Dedifferentiated amniotic fluid mesenchymal stem cell (primary cell): ENCODE results near the gene CAV1.

Experiments used
- DNase-seq: peaks from one replicate; pipeline ENCODE4 v3.0.0-alpha.2; 2016; ENCODE audit errors: extremely low spot score

The CAV1 gene

DNA sequence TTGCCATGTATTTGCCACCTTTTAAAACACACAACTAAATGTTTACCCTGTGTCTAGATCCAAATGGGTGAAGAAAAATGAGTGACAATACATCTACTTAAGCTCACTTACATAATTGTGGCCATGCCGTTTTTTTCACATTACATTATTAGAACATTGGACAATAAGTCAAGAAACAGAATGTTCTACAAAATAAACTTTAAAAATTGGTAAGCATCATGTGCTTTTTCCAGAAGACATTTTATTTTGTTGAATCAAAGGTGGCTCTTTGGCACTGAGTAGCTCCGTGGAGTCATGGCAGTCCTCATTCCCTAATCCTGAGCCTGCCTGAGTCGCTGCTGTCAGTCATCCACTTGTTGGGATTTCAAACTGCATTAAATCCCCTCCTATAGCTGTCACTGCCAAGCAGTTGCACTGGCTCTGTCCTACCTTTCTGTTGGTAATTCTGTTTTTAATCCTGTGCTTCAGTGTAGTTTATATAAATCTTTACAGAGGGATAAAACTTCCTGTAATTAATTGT lies 32.3 kb downstream of the CAV1 start:
- DNase-seq, result no peak

DNA sequence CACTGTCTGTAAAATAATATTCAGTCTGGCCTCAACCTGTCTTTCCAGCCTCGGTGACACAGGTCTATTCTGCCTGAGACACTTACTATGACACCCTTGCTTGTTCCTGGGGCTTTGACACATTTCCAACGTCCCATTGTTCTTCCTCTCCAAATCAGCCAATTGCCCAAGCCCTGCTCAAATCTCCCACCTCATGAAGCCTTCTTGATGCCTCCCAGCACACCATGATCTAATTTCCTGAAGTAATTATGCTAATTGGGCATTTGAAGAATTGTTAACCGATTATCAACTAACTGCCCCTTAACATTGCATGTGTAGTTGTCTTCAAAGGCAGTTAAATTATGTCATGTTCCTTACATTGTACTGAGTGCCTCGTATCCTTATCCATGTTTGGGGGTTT lies 33.1 kb downstream of the CAV1 start:
- no peak for DNase-seq

GRCh38 chr7:116560021-116560970 lies 35.5 kb downstream of the CAV1 start:
- no peak for DNase-seq

- no peak for DNase-seq
Observed at GRCh38 chr7:116561697-116562483, 37.1 kb downstream of the CAV1 start.

- DNase-seq, result no peak
Observed at GRCh38 chr7:116562529-116563121, 37.8 kb downstream of the CAV1 start.

DNA sequence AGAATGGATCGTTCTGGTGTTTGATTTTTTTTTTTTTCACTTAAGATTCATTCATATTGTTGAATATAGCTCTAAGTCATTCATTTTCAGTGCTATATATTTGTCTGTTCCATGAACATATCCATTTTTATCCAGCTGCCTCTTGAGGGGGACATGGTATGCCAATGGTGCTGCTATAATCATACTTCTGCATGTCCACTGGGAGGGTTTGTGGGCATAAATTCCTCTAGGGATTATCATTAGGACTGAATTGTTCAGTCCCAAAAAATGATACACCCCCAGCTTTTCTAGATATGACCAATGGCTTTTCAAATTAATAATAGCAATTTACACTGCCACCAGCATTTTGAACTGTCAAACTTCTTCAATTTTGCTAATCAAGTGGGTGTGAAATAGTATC lies 41.1 kb downstream of the CAV1 start:
- no peak for DNase-seq

DNA sequence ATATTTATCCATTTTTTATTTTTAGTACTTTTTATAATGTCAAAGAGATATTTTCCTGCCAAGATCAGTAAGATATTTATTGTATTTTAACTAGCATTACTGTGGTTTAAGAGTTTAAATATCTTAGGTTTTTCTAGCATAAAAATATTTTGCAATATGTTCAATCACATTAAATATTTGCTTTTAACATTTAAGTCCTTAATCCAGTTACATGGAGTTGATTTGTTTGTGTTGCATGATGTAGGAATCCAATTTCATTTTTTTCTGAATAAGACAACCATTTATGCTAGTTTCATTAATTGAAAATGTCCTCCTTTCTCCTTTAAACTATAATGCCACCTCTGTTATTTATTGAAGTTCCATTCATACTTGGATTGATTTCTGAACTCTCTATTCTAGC lies 41.8 kb downstream of the CAV1 start:
- DNase-seq, result no peak

DNA sequence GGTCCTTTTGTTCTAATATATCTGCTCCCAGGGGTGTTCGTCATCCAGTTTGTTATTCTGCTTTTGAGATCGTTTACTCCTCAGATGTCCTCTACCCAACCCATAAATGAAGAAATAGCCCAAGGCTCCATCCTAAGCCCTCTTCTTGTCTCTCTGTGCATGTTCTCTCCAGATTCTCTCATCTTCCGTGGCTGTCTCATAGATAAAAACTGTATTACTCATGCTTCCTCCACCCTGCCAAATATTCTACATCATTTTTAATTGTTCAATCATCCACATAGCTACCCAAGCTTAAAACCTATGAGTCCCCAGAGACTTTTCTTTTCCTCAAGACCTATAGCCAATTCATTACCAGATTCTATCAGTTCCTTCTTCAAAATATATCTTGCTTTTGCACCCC lies 44.9 kb downstream of the CAV1 start:
- DNase-seq, result peak; percentile 69

GRCh38 chr7:116570306-116570705 lies 45.5 kb downstream of the CAV1 start:
- no peak for DNase-seq

DNA sequence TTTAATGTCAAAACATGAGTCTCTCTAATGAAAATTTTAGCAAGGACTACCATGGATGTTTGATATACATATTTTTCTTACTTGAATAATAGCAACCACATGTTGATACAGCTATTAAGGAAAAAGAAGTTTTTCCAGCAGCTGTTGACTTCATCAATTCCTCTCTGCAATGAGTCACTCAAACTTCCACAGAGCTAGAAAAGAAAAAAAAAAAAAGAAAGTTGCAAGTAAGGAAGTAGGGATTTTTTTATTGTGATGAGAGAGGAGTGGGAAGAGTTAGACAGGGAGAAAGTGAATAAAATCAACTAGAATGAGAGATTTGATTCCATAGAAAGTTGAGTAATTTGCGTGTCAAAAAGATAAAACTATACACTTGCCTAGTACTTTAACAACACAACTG lies 46.2 kb downstream of the CAV1 start:
- peak; percentile 85 for DNase-seq

GRCh38 chr7:116571552-116571951 lies 46.7 kb downstream of the CAV1 start:
- DNase-seq, result no peak

DNA sequence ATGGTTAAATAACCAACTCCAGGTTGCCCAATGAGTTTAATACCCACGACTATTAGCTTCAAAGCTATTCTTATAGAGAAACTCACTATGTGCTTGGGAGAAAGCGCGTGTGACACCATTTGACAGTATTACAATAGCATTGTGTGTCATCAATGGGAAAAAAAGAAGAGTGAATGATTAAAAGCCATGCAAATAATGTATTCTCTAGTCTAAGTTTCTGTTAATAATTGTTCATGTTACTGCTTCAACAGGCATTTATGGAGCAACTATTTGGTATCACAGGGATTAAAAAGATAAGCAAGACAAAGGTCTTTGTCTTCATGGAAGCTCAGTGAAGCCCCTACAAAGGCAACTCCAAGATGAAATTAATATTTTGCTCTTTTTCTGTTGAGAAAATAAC lies 47.2 kb downstream of the CAV1 start:
- no peak for DNase-seq

GRCh38 chr7:116573541-116573940 lies 48.7 kb downstream of the CAV1 start:
- DNase-seq, result no peak

DNA sequence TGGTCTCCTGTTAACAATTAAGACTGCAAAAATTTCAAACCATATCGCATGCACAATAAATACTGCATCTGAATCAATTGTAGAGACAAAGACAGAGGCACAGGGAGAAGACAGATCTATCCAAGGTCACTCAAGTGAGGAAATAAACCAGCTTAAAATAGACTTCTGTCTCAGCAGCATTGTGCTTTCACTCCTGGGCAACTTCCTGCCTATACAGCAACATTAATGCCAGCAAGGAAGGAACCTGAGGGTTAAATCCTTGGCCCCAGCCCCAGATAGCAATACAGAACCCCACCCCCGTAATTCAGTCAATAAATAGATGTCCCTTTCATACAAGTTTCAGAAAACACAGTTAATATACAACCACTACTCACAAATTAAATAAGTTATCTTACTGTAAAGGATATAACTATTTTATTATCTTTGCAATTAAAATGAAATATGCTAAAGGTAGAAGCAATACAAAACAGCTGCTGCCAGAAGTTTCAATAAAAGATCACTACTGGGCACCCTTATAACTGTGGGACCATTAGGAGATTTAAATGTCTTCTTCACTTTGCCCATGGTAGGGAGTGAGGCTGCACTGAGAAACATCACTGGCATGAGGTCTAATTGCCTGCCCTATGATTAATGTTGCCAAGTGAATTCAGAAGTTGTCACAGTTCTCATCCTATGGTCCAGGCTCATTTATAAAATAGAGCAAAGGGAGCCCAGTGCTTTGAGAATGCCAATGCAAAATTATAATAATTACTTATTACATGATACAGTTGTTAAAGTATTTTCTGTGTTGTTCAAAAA lies 49.4 kb downstream of the CAV1 start:
- DNase-seq, result no peak

DNA sequence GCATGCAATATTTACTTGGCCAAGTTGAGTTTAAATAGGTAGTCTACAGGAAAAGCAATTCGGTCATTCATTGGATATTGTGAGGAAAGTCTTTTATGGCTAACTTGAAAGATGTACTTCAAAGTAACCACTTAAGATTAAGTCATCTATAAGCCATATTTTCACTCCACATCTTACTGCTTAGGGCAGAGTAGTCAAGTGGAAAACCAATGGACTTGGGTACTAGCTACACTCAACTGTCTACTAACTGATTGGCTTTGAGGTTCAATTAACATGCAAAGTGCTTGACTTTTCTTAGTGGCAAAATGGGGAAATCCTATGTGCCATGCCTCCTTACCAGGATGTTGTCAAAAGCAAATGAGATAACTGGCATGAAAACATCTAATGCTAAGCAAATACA lies 51.0 kb downstream of the CAV1 start:
- DNase-seq, result no peak

GRCh38 chr7:116576350-116577319 lies 51.8 kb downstream of the CAV1 start:
- DNase-seq, result peak; percentile 71

- no peak for DNase-seq
Observed at GRCh38 chr7:116577320-116577871, 52.6 kb downstream of the CAV1 start.

DNA sequence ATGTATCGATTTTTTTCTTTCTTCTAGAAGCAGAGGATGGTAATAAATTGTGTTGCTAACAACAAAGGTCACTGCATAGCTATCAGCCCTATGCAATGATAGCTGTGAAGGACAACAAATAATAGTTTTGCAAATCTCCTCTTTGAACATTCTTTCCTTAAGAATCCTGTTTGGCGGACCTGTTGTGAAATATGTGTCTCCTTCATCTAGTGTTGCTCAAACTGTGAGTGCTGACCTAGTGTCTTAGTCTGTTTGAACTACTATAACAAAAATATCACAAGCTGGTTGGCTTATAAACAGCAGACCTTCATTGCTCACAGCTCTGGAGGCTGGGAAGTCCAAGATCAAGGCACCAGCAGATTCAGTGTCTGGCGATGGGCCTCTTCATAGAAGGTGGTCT lies 53.7 kb downstream of the CAV1 start:
- DNase-seq, result no peak

DNA sequence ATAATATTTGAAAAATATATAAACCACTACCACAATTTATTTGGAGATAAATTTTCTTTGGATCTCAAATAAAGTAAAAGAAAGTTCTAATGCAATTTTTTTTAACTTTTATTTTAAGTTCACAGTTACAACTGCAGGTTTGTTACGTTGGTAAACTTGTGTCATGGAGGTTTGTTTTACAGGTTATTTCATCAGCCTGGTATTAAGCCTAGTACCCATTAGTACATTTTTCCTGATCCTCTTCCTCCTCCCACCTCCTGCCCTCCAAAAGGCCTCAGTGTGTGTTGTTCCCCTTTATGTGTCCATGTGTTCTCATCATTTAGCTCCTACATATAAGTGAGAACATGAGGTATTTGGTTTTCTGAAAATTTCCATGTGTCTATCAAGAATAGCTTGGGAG lies 54.5 kb downstream of the CAV1 start:
- DNase-seq, result no peak

- no peak for DNase-seq
Observed at GRCh38 chr7:116579835-116580234, 55.0 kb downstream of the CAV1 start.
